Measurements from ENCODE around the gene LUC7L3. TPM values are rescaled to one million over a fixed set of nuclear protein-coding genes. Genes with fewer than 3 reads are reported as not detected.

Gene LUC7L3
- total and polyA plus RNA-seq, 2 of the 13 experiments (the other 11 are each of a cell fraction or from before 2014, with no cell fraction given), result 108 to 120 TPM

DNA sequence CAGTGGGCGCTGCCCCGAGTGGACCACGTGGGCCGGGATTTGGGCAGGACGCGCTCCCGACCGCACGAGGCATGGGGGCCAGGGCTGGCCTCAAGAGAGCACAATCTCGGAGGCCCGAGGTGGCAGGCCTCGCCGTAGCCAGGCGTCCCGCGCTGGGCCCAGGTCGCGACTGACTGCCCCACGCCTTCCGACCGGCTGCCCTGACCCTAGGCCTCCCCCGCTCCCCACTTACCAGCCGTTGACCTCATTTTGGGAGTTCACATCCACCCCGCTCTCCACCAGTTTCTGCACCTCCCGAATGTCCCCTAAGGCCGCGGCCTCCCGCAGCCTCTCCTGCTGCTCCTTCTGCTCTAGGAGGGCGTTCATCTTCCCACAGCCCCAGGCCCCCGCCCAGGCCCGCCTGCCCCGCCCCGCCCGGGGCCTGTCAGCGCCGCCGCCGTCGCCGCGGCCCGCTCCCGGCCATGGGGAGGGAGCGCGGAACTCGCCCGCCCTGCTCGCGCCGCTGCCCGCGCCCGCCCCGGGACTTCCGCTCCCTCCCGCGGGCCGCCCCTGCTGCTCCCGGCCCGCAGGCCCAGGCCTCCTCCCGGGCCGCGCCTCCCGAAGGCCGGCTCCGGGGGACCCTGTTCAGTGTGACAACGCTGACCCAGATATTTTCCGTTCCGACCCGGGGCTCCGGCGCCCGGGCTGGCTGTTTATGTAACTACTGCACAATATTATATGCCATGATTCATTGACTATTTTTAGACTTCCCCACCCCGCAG, 11.9 kb upstream of the LUC7L3 start, which contains the start of gene ANKRD40 (continued):
- no peak for TF ChIP-seq TCF7L2 (IDR thresholded peaks at IDR 0.05; ENCODE audit: low read depth, low read length)
- TF ChIP-seq REL (CRISPR knock-in tag; conservative IDR thresholded peaks at IDR 0.05), result no peak
- no peak for TF ChIP-seq ZNF605 (CRISPR knock-in tag; IDR thresholded peaks at IDR 0.05)
- TF ChIP-seq, protein P1, sequence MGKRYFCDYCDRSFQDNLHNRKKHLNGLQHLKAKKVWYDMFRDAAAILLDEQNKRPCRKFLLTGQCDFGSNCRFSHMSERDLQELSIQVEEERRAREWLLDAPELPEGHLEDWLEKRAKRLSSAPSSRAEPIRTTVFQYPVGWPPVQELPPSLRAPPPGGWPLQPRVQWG (CRISPR knock-in tag; IDR thresholded peaks at IDR 0.05; ENCODE audit: borderline replicate concordance, low read depth), result no peak
- TF ChIP-seq NFE2 (CRISPR knock-in tag; IDR thresholded peaks at IDR 0.05), result 0 out of 2 replicates have a peak, but pooled peaks have one; percentile 12
- TF ChIP-seq, protein P2, sequence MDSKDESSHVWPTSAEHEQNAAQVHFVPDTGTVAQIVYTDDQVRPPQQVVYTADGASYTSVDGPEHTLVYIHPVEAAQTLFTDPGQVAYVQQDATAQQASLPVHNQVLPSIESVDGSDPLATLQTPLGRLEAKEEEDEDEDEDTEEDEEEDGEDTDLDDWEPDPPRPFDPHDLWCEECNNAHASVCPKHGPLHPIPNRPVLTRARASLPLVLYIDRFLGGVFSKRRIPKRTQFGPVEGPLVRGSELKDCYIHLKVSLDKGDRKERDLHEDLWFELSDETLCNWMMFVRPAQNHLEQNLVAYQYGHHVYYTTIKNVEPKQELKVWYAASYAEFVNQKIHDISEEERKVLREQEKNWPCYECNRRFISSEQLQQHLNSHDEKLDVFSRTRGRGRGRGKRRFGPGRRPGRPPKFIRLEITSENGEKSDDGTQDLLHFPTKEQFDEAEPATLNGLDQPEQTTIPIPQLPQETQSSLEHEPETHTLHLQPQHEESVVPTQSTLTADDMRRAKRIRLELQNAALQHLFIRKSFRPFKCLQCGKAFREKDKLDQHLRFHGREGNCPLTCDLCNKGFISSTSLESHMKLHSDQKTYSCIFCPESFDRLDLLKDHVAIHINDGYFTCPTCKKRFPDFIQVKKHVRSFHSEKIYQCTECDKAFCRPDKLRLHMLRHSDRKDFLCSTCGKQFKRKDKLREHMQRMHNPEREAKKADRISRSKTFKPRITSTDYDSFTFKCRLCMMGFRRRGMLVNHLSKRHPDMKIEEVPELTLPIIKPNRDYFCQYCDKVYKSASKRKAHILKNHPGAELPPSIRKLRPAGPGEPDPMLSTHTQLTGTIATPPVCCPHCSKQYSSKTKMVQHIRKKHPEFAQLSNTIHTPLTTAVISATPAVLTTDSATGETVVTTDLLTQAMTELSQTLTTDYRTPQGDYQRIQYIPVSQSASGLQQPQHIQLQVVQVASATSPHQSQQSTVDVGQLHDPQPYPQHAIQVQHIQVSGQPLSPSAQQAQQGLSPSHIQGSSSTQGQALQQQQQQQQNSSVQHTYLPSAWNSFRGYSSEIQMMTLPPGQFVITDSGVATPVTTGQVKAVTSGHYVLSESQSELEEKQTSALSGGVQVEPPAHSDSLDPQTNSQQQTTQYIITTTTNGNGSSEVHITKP (CRISPR knock-in tag; IDR thresholded peaks at IDR 0.05; ENCODE audit: low read depth), result peak; percentile 77; the same call in 1 of the 2 replicates
- TF ChIP-seq, protein P3, sequence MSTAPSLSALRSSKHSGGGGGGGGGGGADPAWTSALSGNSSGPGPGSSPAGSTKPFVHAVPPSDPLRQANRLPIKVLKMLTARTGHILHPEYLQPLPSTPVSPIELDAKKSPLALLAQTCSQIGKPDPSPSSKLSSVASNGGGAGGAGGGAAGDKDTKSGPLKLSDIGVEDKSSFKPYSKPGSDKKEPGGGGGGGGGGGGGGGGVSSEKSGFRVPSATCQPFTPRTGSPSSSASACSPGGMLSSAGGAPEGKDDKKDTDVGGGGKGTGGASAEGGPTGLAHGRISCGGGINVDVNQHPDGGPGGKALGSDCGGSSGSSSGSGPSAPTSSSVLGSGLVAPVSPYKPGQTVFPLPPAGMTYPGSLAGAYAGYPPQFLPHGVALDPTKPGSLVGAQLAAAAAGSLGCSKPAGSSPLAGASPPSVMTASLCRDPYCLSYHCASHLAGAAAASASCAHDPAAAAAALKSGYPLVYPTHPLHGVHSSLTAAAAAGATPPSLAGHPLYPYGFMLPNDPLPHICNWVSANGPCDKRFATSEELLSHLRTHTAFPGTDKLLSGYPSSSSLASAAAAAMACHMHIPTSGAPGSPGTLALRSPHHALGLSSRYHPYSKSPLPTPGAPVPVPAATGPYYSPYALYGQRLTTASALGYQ (CRISPR knock-in tag; IDR thresholded peaks at IDR 0.05), result peak; percentile 63; the same call in 1 of the 2 replicates
- no peak; the same call in 1 of the 2 replicates for TF ChIP-seq CAMTA2 (CRISPR knock-in tag; IDR thresholded peaks at IDR 0.05; ENCODE audit: borderline replicate concordance)
- TF ChIP-seq, protein P4, sequence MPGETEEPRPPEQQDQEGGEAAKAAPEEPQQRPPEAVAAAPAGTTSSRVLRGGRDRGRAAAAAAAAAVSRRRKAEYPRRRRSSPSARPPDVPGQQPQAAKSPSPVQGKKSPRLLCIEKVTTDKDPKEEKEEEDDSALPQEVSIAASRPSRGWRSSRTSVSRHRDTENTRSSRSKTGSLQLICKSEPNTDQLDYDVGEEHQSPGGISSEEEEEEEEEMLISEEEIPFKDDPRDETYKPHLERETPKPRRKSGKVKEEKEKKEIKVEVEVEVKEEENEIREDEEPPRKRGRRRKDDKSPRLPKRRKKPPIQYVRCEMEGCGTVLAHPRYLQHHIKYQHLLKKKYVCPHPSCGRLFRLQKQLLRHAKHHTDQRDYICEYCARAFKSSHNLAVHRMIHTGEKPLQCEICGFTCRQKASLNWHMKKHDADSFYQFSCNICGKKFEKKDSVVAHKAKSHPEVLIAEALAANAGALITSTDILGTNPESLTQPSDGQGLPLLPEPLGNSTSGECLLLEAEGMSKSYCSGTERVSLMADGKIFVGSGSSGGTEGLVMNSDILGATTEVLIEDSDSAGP (CRISPR knock-in tag; IDR thresholded peaks at IDR 0.05; ENCODE audit: borderline replicate concordance), result peak; percentile 92
- TF ChIP-seq MAZ (IDR thresholded peaks at IDR 0.05; ENCODE audit: borderline replicate concordance, low read depth, low read length), result peak; percentile 98
- peak; percentile 94 for TF ChIP-seq MAZ (CRISPR knock-in tag; IDR thresholded peaks at IDR 0.05; ENCODE audit: low read depth)
- TF ChIP-seq JUN (CRISPR knock-in tag; IDR thresholded peaks at IDR 0.05), result peak; percentile 86
- TF ChIP-seq, protein P5, sequence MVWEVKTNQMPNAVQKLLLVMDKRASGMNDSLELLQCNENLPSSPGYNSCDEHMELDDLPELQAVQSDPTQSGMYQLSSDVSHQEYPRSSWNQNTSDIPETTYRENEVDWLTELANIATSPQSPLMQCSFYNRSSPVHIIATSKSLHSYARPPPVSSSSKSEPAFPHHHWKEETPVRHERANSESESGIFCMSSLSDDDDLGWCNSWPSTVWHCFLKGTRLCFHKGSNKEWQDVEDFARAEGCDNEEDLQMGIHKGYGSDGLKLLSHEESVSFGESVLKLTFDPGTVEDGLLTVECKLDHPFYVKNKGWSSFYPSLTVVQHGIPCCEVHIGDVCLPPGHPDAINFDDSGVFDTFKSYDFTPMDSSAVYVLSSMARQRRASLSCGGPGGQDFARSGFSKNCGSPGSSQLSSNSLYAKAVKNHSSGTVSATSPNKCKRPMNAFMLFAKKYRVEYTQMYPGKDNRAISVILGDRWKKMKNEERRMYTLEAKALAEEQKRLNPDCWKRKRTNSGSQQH (CRISPR knock-in tag; IDR thresholded peaks at IDR 0.05; ENCODE audit: low read depth), result peak; percentile 79; the same call in 1 of the 2 replicates
- TF ChIP-seq, protein P6, sequence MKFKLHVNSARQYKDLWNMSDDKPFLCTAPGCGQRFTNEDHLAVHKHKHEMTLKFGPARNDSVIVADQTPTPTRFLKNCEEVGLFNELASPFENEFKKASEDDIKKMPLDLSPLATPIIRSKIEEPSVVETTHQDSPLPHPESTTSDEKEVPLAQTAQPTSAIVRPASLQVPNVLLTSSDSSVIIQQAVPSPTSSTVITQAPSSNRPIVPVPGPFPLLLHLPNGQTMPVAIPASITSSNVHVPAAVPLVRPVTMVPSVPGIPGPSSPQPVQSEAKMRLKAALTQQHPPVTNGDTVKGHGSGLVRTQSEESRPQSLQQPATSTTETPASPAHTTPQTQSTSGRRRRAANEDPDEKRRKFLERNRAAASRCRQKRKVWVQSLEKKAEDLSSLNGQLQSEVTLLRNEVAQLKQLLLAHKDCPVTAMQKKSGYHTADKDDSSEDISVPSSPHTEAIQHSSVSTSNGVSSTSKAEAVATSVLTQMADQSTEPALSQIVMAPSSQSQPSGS (CRISPR knock-in tag; IDR thresholded peaks at IDR 0.05), result peak; percentile 89; the same call in 1 of the 2 replicates
- peak; percentile 98 for TF ChIP-seq XRCC5 (optimal IDR thresholded peaks at IDR 0.05; ENCODE audit: low read length)
